ENCODE results near the gene PTCH2.

The PTCH2 gene

GRCh38 chr1:44842862-44843655 lies at the start of gene PTCH2:
PTCH2 (minus strand) TSS chr1:44843253; CDS start chr1:44842932, 321 bp downstream.
- Mint-ChIP-seq H3K4me3 (peak within 1 kb of the TSS; percentile 69), H3K4me1 (ENCODE audit: low read depth) (peaks cover 8% of the 10 kb centered on the region), H3K36me3 (peaks cover 2% of the 10 kb centered on the region), H3K27ac (peak within 1 kb of the TSS; percentile 28), H3K9me3 (ENCODE audit: low read depth) (no peaks in the 10 kb centered on the region), H3K27me3 (no peaks in the 10 kb centered on the region)

DNA sequence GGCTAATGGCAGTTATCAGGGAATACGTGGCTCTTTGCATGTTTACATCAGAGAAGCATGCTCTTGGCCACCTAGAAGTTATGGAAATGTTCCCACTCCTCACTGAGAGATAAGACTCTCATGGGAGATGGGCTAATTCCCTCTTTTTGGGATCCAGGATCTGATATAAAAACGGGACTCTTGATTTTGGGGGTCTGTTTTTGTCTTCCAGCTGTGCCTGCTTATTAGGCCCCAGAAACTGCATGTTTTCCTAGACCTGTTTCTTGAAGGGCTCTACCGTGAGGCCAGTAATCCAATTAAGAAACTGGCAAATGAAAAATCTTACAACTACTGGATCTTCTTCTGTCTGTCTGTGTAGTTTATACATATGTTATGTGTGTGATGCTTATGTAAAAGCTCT lies 47.0 kb upstream of the PTCH2 start:
- no peak overlapping the region for H3K4me3 Mint-ChIP-seq
- no peak overlapping the region for H3K27ac Mint-ChIP-seq
- no peaks in the 10 kb centered on the region for H3K27me3 Mint-ChIP-seq
- no peaks in the 10 kb centered on the region for H3K4me1 Mint-ChIP-seq (ENCODE audit: low read depth)
- peaks cover 12% of the 10 kb centered on the region for H3K9me3 Mint-ChIP-seq (ENCODE audit: low read depth)
- peaks cover 60% of the 10 kb centered on the region for H3K36me3 Mint-ChIP-seq

GRCh38 chr1:44885406-44885805 lies 42.4 kb upstream of the PTCH2 start:
- no peaks in the 10 kb centered on the region for H3K27me3 Mint-ChIP-seq
- peaks cover 8% of the 10 kb centered on the region for H3K9me3 Mint-ChIP-seq (ENCODE audit: low read depth)
- peaks cover 44% of the 10 kb centered on the region for H3K36me3 Mint-ChIP-seq
- no peaks in the 10 kb centered on the region for H3K4me1 Mint-ChIP-seq (ENCODE audit: low read depth)
- H3K27ac Mint-ChIP-seq, result no peak overlapping the region
- no peak overlapping the region for H3K4me3 Mint-ChIP-seq

GRCh38 chr1:44884746-44885145 lies 41.7 kb upstream of the PTCH2 start:
- peaks cover 41% of the 10 kb centered on the region for H3K36me3 Mint-ChIP-seq

DNA sequence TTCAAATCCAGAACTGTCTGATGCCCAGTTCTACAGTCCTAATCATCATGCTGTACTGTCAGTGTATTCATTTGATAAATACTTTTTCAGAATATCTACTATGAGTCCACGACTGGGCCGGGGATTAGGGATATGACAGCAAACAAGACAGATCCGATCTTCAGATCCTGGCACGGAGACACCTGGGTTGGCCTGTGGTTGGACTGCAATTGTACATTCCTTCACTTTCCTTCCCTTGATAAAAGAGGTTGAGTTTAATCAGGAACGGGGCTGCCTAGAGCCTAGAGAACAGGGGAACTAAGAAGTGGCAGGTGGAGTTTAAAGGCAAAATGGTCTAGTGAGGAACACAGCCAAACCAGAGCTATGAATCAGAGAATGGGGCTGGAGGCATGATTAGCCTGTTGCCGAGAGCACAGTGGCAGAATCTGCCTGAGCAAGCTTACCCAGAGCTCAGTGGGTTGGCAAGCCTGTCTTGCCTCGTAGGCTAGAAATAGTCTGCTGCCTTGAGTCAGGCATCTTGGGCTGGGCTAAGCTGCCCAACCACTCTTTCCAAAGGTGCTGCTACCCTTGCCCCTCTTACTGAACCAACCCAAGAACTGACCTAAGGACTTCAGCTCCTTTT lies 38.1 kb upstream of the PTCH2 start:
- Mint-ChIP-seq H3K9me3 (ENCODE audit: low read depth) (no peaks in the 10 kb centered on the region), H3K27me3 (no peaks in the 10 kb centered on the region), H3K27ac (no peak overlapping the region), H3K4me1 (ENCODE audit: low read depth) (no peaks in the 10 kb centered on the region), H3K36me3 (peaks cover 27% of the 10 kb centered on the region), H3K4me3 (no peak overlapping the region)

More at GRCh38 chr1:44884746-44885145, 41.7 kb upstream of the PTCH2 start:
- Mint-ChIP-seq H3K4me1 (ENCODE audit: low read depth) (no peaks in the 10 kb centered on the region), H3K4me3 (no peak overlapping the region), H3K27ac (no peak overlapping the region), H3K27me3 (no peaks in the 10 kb centered on the region), H3K9me3 (ENCODE audit: low read depth) (peaks cover 3% of the 10 kb centered on the region)

- Mint-ChIP-seq H3K27ac (no peak overlapping the region), H3K36me3 (peaks cover 23% of the 10 kb centered on the region), H3K4me1 (ENCODE audit: low read depth) (no peaks in the 10 kb centered on the region), H3K27me3 (no peaks in the 10 kb centered on the region), H3K4me3 (no peak overlapping the region), H3K9me3 (ENCODE audit: low read depth) (no peaks in the 10 kb centered on the region)
Observed at GRCh38 chr1:44874155-44874554, 31.1 kb upstream of the PTCH2 start.

DNA sequence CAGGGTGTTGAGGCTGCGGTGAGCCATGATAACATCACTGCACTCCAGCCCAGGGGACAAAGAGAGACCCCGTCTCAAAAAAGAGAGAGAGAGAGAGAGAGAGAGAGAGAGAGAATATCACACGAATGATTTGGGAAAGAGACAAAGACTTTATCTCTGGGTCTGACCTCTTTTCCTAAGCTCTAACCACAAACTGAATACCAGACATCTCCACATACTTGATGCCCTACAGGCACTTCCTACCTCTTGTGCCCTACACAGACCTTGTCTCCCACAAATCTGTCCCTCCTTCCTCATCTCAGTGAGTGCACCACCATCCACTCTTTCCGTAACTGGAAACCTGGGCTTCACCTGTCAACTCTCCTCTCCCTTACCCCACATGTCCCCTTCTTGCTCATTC lies 27.0 kb upstream of the PTCH2 start:
- H3K27ac Mint-ChIP-seq, result peak overlapping the region; percentile 24

GRCh38 chr1:44867801-44868200 lies 24.7 kb upstream of the PTCH2 start:
- Mint-ChIP-seq H3K36me3 (peaks cover 19% of the 10 kb centered on the region), H3K27ac (no peak overlapping the region), H3K4me3 (no peak overlapping the region), H3K9me3 (ENCODE audit: low read depth) (no peaks in the 10 kb centered on the region), H3K27me3 (no peaks in the 10 kb centered on the region), H3K4me1 (ENCODE audit: low read depth) (no peaks in the 10 kb centered on the region)

More for the DNA sequence above, 27.0 kb upstream of the PTCH2 start:
- Mint-ChIP-seq H3K27me3 (no peaks in the 10 kb centered on the region), H3K36me3 (peaks cover 31% of the 10 kb centered on the region), H3K9me3 (ENCODE audit: low read depth) (no peaks in the 10 kb centered on the region), H3K4me3 (no peak overlapping the region), H3K4me1 (ENCODE audit: low read depth) (no peaks in the 10 kb centered on the region)

DNA sequence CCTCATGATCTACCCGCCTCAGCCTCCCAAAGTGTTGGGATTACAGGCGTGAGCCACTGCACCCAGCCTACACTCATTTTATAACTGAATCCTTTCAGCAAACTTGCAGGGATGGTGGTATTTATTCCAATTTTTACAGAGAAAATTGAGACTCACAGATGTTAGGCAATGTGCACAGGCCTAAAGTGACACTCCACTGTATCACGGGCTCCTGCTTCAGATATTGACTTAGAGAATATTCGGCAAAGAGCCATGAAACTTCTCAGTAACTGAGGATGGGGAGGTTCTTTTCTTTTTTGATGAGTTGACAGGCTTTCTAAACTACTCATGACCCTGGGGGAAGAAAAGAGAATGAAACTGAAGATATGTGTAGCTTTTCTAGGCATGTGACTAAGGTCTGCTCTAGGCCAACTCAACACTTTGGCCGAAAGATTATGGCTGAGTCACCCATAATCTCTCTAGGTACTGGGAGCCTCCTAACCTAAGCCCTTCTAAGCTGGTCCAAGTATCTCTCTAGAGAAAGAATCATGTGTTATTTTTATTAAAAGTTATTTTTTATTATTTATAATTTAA lies 19.9 kb upstream of the PTCH2 start:
- Mint-ChIP-seq H3K27me3 (no peaks in the 10 kb centered on the region), H3K4me3 (no peak overlapping the region), H3K9me3 (ENCODE audit: low read depth) (no peaks in the 10 kb centered on the region), H3K27ac (no peak overlapping the region), H3K36me3 (peaks cover 8% of the 10 kb centered on the region), H3K4me1 (ENCODE audit: low read depth) (no peaks in the 10 kb centered on the region)

GRCh38 chr1:44860891-44861425 lies 17.9 kb upstream of the PTCH2 start:
- peaks cover 9% of the 10 kb centered on the region for H3K36me3 Mint-ChIP-seq
- no peaks in the 10 kb centered on the region for H3K27me3 Mint-ChIP-seq
- no peak overlapping the region for H3K27ac Mint-ChIP-seq
- H3K4me3 Mint-ChIP-seq, result no peak overlapping the region
- no peaks in the 10 kb centered on the region for H3K4me1 Mint-ChIP-seq (ENCODE audit: low read depth)
- H3K9me3 Mint-ChIP-seq (ENCODE audit: low read depth), result no peaks in the 10 kb centered on the region

DNA sequence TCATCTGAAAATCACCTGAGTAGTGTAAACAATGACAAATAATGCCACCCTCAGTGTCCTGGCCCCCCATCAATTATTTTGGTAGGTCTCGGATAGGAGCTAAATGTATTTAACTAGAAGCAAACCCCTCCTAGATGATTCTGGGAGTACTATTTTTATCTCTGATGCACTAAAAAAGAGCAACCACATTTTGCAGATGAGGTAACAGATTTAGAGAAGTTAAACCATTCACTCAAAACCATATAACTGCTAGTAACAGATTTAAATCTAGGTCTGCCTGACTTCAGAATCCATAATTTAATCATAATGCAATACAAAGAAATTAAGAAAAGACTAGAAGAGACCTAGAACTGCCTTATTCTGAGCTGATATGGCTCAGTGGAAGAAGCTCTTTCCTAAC lies 17.3 kb upstream of the PTCH2 start:
- Mint-ChIP-seq H3K36me3 (peaks cover 13% of the 10 kb centered on the region), H3K4me3 (no peak overlapping the region), H3K27ac (no peak overlapping the region), H3K9me3 (ENCODE audit: low read depth) (no peaks in the 10 kb centered on the region), H3K4me1 (ENCODE audit: low read depth) (no peaks in the 10 kb centered on the region), H3K27me3 (no peaks in the 10 kb centered on the region)

DNA sequence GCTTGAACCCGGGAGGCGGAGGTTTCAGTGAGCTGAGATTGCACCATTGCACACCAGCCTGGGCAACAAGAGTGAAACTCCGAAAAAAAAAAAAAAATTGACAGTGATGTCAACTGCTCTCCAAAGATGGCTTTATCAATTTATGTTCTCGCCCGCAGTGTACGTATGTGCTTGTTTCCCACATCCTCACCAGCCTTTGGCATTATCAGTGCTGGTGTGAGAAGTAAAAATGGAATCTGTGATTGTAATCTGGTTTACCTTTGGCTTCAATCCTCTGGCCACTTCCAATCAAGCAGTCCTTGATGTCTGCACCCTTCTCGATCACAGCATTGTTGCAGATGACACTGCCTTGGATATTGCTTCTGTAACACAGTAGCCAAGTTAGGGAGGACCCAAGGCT lies 14.4 kb upstream of the PTCH2 start:
- H3K27ac Mint-ChIP-seq, result no peak overlapping the region
- peaks cover 20% of the 10 kb centered on the region for H3K36me3 Mint-ChIP-seq
- no peaks in the 10 kb centered on the region for H3K9me3 Mint-ChIP-seq (ENCODE audit: low read depth)
- H3K4me1 Mint-ChIP-seq (ENCODE audit: low read depth), result no peaks in the 10 kb centered on the region
- no peak overlapping the region for H3K4me3 Mint-ChIP-seq
- H3K27me3 Mint-ChIP-seq, result no peaks in the 10 kb centered on the region

DNA sequence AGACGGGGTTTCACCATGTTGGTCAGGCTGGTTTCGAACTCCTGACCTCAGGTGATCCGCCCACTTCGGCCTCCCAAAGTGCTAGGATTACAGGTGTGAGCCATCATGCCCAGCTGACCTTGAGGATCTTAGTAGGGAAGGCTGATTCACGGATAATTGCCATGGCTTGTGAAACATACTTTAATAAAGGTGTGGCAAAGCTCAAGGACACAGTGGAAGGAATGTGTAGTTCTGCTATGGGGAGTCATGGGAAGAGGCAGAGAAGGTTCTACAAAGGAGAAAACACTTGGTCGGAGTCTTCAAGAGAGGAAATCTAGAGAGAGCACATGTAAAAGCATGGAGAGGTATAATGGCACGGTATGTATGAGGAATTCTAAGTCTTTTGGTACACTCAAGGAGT lies 12.7 kb upstream of the PTCH2 start:
- no peaks in the 10 kb centered on the region for H3K9me3 Mint-ChIP-seq (ENCODE audit: low read depth)
- H3K36me3 Mint-ChIP-seq, result peaks cover 22% of the 10 kb centered on the region
- H3K27me3 Mint-ChIP-seq, result no peaks in the 10 kb centered on the region
- H3K4me1 Mint-ChIP-seq (ENCODE audit: low read depth), result no peaks in the 10 kb centered on the region
- no peak overlapping the region for H3K27ac Mint-ChIP-seq
- H3K4me3 Mint-ChIP-seq, result no peak overlapping the region

DNA sequence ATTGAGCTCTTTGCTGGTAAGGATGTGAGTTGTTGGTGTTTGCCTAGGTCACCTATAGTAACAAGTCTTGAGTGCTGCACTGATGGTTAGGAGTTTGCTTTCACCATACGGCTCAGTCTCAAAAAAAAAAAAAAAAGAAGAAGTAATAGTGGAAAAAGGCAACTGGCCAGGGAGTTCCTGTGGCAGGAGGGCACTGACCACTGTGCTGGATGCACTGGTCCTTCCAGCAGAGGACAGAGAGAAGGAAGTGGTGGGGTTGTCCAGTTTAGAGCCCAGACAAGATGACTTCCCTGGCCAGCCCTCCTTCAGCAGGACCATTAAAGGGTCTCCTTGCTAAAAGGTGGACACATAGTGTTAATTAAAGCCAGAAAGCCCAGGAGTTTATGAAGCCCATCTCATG lies 11.9 kb upstream of the PTCH2 start:
- peaks cover 22% of the 10 kb centered on the region for H3K36me3 Mint-ChIP-seq
- H3K4me1 Mint-ChIP-seq (ENCODE audit: low read depth), result peaks cover 4% of the 10 kb centered on the region
- H3K9me3 Mint-ChIP-seq (ENCODE audit: low read depth), result no peaks in the 10 kb centered on the region
- H3K27ac Mint-ChIP-seq, result no peak overlapping the region
- no peaks in the 10 kb centered on the region for H3K27me3 Mint-ChIP-seq
- H3K4me3 Mint-ChIP-seq, result no peak overlapping the region

- Mint-ChIP-seq H3K9me3 (ENCODE audit: low read depth) (no peaks in the 10 kb centered on the region), H3K4me3 (no peak overlapping the region), H3K27me3 (no peaks in the 10 kb centered on the region), H3K36me3 (peaks cover 25% of the 10 kb centered on the region), H3K27ac (no peak overlapping the region), H3K4me1 (ENCODE audit: low read depth) (peaks cover 13% of the 10 kb centered on the region)
Observed at GRCh38 chr1:44853201-44853600, 10.1 kb upstream of the PTCH2 start.
